ENCODE measurements around the gene RAG1. TPM values are rescaled to one million over a fixed set of nuclear protein-coding genes. Genes with fewer than 3 reads are reported as not detected.

The RAG1 gene
- total RNA-seq, 2 donors from 2014 or later = 0.20 to 0.23 TPM

- DNase-seq (ENCODE audit: low spot score in 2 of 2) (no peak), ATAC-seq (no peak)
- no peak overlapping the region for H3K27ac Mint-ChIP-seq
- H3K36me3 Mint-ChIP-seq = peaks cover 0 to 4% of the 10 kb centered on the region in 2 donors
- no peaks in the 10 kb centered on the region for H3K9me3 Mint-ChIP-seq
These were observed 48.0 kb downstream of the RAG1 start for GRCh38 chr11:36615826-36616225.

DNA sequence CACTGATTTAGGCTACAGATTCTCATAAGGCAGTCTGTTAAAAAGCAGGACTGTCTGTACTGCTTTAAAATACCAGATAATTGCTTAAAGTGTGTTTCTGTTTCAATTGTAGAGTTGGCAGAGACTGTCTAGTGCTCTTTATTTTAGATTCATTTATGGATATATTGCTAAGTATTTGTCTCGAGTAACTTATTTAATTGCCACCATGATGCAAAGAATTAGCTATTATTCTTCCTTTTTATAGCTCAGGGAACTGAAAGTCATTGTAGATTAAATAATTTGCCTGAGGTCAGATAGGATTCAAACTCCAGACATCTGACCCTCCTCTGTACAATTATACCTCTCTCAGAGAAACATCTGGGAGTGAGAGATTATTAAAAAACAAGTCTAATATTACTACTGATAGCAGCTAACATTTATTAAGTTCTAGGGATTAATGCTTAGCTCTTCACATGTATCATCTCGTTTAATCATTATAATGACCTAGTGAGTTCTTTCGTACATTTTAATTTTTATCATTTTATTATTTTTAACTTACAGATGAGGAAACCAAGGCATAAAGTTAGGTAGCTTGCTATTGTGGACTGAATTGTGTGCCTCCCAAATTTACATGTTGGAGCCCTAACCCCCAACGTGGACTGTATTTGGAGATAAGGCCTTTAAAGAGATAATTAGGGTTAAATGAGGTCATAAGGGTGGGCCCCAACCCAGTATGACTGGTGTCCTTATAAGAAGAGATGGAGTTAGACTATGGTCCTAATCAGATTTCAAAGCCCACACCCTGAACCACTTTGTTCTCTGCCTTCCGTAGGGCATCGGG is 49.9 kb downstream of the RAG1 start:
- no peak for ATAC-seq
- peaks cover 0 to 4% of the 10 kb centered on the region in 2 donors for H3K36me3 Mint-ChIP-seq
- no peak for DNase-seq (ENCODE audit: low spot score in 2 of 2)
- H3K27ac Mint-ChIP-seq = no peak overlapping the region
- no peaks in the 10 kb centered on the region for H3K9me3 Mint-ChIP-seq

- DNase-seq (ENCODE audit: low spot score in 2 of 2) (no peak), ATAC-seq (no peak)
- no peak overlapping the region for H3K27ac Mint-ChIP-seq
- peaks cover 0 to 4% of the 10 kb centered on the region in 2 donors for H3K36me3 Mint-ChIP-seq
- no peaks in the 10 kb centered on the region for H3K9me3 Mint-ChIP-seq
These were observed 50.7 kb downstream of the RAG1 start for GRCh38 chr11:36618363-36619047.

- H3K36me3 Mint-ChIP-seq = peaks cover 0 to 4% of the 10 kb centered on the region in 2 donors
- no peak for ATAC-seq
These were observed 51.7 kb downstream of the RAG1 start for GRCh38 chr11:36619502-36619901.

DNA sequence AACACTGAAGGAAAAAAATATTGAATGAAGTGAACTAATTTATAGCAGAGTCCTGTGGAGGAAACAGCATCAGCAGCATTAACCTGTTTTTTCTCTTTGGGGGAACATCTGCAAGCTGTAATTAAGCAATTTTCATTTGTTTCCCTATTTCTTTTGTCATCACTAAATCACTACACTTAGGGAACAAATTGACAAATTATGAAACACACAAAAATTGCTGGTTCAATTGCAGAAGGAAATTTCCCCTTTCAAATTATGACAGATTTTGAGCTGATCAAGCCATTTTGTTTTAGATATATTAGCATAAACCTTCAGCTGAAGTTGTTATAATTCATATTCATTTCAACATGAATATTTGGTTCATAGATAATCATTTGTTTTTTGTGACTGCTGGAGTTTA is 52.4 kb downstream of the RAG1 start:
- no peaks in the 10 kb centered on the region for H3K9me3 Mint-ChIP-seq
- H3K36me3 Mint-ChIP-seq = peaks cover 0 to 4% of the 10 kb centered on the region in 2 donors
- ATAC-seq = no peak
- H3K27ac Mint-ChIP-seq = no peak overlapping the region
- no peak for DNase-seq (ENCODE audit: low spot score in 2 of 2)

More at GRCh38 chr11:36619502-36619901, 51.7 kb downstream of the RAG1 start:
- Mint-ChIP-seq H3K27ac (no peak overlapping the region), H3K9me3 (no peaks in the 10 kb centered on the region)
- DNase-seq (ENCODE audit: low spot score in 2 of 2) = no peak

DNA sequence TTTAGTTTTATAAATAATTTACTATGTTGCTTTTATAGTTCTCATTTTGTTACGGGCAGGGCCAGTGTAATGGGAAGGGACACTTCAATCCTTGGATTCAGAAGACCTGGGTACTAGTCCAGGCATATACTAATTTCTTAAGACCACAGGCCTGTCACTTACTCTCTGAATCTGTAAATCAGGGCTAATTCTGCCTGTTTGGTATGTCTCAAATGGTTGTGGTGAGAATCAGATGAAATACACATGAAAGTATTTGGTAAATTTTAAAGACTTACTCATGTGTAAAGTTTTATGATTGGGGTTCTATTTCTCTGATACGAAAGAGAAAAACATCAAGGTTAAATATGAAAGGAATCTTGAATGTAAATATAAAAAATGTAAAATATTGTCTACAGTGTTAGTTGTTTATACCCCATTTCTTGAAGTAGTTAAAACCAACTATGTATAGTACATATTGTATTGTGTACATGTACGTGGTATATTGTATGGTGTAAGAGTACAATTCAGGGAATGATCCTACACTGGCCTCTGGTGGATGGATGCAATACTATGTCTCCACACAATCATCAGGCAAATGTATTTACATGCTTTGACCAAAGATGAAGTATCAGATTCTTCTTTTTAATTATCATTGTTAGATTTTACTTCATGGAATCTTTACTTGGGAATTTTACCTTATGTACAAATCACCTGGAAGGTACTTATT is 54.8 kb downstream of the RAG1 start:
- ATAC-seq (no peak), DNase-seq (ENCODE audit: low spot score in 2 of 2) (no peak)
- no peaks in the 10 kb centered on the region for H3K9me3 Mint-ChIP-seq
- no peaks in the 10 kb centered on the region for H3K36me3 Mint-ChIP-seq
- no peak overlapping the region for H3K27ac Mint-ChIP-seq

GRCh38 chr11:36623494-36623893 is 55.7 kb downstream of the RAG1 start:
- H3K27ac Mint-ChIP-seq = no peak overlapping the region
- H3K36me3 Mint-ChIP-seq = no peaks in the 10 kb centered on the region
- ATAC-seq (no peak), DNase-seq (ENCODE audit: low spot score in 2 of 2) (no peak)
- H3K9me3 Mint-ChIP-seq = no peaks in the 10 kb centered on the region

- ATAC-seq (no peak), DNase-seq (ENCODE audit: low spot score in 2 of 2) (no peak)
- Mint-ChIP-seq H3K27ac (no peak overlapping the region), H3K9me3 (no peaks in the 10 kb centered on the region), H3K36me3 (no peaks in the 10 kb centered on the region)
These were observed 59.2 kb downstream of the RAG1 start for GRCh38 chr11:36627006-36627405.

DNA sequence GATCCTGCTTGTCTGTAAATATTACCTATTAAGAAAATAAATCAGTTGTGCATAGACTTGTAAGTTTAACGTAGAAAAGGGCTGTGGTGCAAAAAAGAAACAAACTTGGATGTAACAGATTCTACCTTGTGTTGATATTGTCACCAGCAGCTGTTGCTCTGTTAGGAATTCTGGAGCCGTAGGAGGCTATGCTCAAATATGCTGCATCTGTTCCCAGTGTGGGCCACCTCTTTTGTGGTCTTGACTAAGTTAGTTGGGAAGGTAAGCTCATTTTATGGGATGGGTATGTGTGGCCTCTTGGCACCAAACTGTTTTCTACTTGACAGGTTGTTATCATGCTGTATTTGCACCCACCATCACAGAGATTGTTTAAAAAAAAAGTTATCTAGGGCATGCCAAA is 59.7 kb downstream of the RAG1 start:
- Mint-ChIP-seq H3K36me3 (no peaks in the 10 kb centered on the region), H3K9me3 (no peaks in the 10 kb centered on the region), H3K27ac (no peak overlapping the region)
- ATAC-seq = no peak
- no peak for DNase-seq (ENCODE audit: low spot score in 2 of 2)

DNA sequence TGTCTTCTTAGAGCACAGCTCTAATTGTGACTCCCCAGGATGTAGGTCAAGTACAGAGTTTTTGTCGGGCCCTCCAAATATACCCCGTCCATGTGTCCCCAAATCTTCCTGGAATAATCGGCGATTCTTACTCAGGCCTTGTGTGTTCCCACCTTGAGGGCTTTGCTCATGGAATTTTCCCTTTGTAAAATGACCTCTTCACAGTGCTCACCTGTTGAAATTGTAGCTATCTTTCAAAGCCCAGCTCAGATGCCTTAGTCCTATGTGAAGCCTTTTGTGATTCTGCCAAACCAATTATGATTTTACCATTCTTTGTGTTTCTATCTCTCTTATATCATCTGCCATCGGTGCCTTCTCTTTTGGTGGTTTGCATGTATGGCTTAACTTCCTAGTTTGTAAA is 60.3 kb downstream of the RAG1 start:
- DNase-seq (ENCODE audit: low spot score in 2 of 2) (no peak), ATAC-seq (no peak)
- Mint-ChIP-seq H3K9me3 (no peaks in the 10 kb centered on the region), H3K36me3 (no peaks in the 10 kb centered on the region), H3K27ac (no peak overlapping the region)

GRCh38 chr11:36628765-36629244 is 61.0 kb downstream of the RAG1 start:
- no peak overlapping the region for H3K27ac Mint-ChIP-seq
- H3K36me3 Mint-ChIP-seq = peaks cover 0 to 2% of the 10 kb centered on the region in 2 donors
- ATAC-seq (no peak), DNase-seq (ENCODE audit: low spot score in 2 of 2) (no peak)
- no peaks in the 10 kb centered on the region for H3K9me3 Mint-ChIP-seq

Other genes starting within 250 kb of the RAG1 start
- 1 to 10 TPM; 6.6 to 9.8 TPM for gene TRAF6, start 57.7 kb upstream of the RAG1 start, total RNA-seq
- 1 to 10 TPM in 1 of 2 donors, under 1 TPM in 1; 0.57 to 1.9 TPM for gene IFTAP, start 26.5 kb downstream of the RAG1 start, total RNA-seq
- gene RAG2, start 30.2 kb downstream of the RAG1 start, total RNA-seq = not detected

All from activated naive CD4-positive, alpha-beta T cell treated with anti-CD3 and anti-CD28 coated beads, Interleukin-2, amount 50 U/mL, for 72 hours (primary cell).